Left lung (tissue), 10 donors: ENCODE results near the gene GAS2L2. TPM values are rescaled to one million over a fixed set of nuclear protein-coding genes. Genes with fewer than 3 reads are reported as not detected.

ENCODE experiments used
- ATAC-seq: fragments of 200-7000 bp; cut with Tn5 transposase; one replicate; pipeline ENCODE4 v1.9.1; 2020; ENCODE audit warnings: moderate library complexity
- DNase-seq, 4 donors: peaks; one replicate each; pipeline ENCODE4 v3.0.0-alpha.2; 2013 to 2020
- H3K27ac ChIP-seq, 2 donors: fragments of 200-600 bp; sonication (generic) in 1 of 2; one replicate each; pipeline versions ENCODE4 v1.5.0 to v1.8.0; 2020 to 2021
- H3K27me3 ChIP-seq, 2 donors: fragments of 200-600 bp; sonication (generic) in 1 of 2; one replicate each; pipeline versions ENCODE4 v1.5.0 to v1.8.0; 2020 to 2021
- H3K36me3 ChIP-seq, 2 donors: fragments of 200-600 bp; sonication (generic) in 1 of 2; one replicate each; pipeline versions ENCODE4 v1.5.0 to v1.8.0; 2020 to 2021
- H3K4me1 ChIP-seq, 2 donors: fragments of 200-600 bp; one replicate each; pipeline ENCODE4 v1.8.0; 2021
- H3K4me3 ChIP-seq, 2 donors: fragments of 200-600 bp; sonication (generic) in 1 of 2; one replicate each; pipeline versions ENCODE4 v1.5.0 to v1.8.0; 2020 to 2021; ENCODE audit warnings: mild to moderate bottlenecking in 1 of 2
- H3K9me3 ChIP-seq, 2 donors: fragments of 200-600 bp; sonication (generic) in 1 of 2; one replicate each; pipeline versions ENCODE4 v1.5.0 to v1.8.0; 2020 to 2021
- intact Hi-C, 2 donors: fragments of 100-400 bp; cut with DNase I; formaldehyde crosslinking; loops; one replicate each; pipeline versions ENCODE4 v1.11.2 to v1.14.2; 2022
- polyA plus RNA-seq, 6 donors: library from polyadenylated mRNA; unstranded; fragments of 120-200 nt; gene quantifications; one replicate each; pipeline ENCODE4 v1.2.1, GENCODE V29; 2013; ENCODE audit not compliant: insufficient read length in 6 of 6
- total RNA-seq, 2 donors: library from RNA; stranded (reverse); fragmentation: NEBNext Ultra II Directional; extraction: Animal tissue kit (Norgen Biotek cat#: 25700); gene quantifications; one replicate each; pipeline ENCODE4 v1.2.1, GENCODE V29; 2021
- TF ChIP-seq, protein P1 (sequence below), 2 donors: fragments of 200-600 bp; sonication (generic) in 1 of 2; IDR thresholded peaks; one replicate each; pipeline versions ENCODE4 v1.5.0 to v1.8.0; 2021; ENCODE audit warnings: antibody characterized with exemption in 2 of 2
- donor health status: DM: no; HTN: yes; CAD: no.
- donor health status: DM: no; HTN: no; CAD: no.

Gene GAS2L2
- total and polyA plus RNA-seq, 8 donors, result 0.15 to 1.8 (median 1.1) TPM

DNA sequence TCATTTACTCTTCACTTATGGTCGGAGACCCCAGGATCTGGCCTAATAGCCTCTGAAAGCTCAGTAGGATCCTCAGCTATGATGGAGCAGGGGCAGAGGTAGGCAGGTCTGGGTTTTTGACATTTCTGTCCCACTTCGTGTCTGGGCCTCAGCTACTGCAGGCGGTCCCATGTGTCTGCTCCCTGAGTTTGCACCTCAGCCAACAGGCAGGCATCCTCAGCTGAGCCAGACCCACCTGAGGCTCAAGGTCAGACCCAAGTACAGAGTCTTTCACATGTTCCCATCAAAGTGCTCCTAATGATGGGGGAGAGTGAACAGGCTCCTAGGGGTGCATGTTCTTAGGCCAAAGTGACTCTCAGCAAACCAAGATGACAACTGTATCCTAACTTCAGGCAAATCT lies 24.5 kb downstream of the GAS2L2 start:
- TF ChIP-seq, protein P1, sequence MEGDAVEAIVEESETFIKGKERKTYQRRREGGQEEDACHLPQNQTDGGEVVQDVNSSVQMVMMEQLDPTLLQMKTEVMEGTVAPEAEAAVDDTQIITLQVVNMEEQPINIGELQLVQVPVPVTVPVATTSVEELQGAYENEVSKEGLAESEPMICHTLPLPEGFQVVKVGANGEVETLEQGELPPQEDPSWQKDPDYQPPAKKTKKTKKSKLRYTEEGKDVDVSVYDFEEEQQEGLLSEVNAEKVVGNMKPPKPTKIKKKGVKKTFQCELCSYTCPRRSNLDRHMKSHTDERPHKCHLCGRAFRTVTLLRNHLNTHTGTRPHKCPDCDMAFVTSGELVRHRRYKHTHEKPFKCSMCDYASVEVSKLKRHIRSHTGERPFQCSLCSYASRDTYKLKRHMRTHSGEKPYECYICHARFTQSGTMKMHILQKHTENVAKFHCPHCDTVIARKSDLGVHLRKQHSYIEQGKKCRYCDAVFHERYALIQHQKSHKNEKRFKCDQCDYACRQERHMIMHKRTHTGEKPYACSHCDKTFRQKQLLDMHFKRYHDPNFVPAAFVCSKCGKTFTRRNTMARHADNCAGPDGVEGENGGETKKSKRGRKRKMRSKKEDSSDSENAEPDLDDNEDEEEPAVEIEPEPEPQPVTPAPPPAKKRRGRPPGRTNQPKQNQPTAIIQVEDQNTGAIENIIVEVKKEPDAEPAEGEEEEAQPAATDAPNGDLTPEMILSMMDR (IDR thresholded peaks at IDR 0.05), result no peak
- intact Hi-C loops, result no loop called here

DNA sequence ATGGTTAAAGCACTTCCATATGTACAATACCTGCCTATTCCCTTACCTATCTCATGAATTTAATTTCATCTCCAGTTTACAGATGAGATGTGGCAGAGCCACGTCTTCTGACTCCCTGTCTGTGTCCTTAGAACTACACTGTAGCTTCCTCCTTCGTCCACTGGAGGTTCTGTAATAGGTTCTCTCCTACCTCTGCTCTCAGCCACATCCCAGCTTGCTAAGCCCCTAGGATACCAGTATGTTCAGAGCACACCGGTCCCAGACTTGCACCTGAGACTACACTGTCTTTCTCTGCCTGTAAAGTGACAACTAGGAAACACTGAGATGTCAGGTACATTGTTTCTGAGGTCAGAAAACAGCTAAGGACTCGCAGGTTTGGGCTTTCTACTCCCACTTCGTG lies 25.4 kb downstream of the GAS2L2 start:
- ATAC-seq (no peak), DNase-seq (no peak)
- intact Hi-C loops, result no loop called here
- H3K4me3 ChIP-seq, result no peak overlapping the region
- no peak overlapping the region for H3K27ac ChIP-seq
- peaks cover 3 to 9% of the 10 kb centered on the region in 2 donors for H3K4me1 ChIP-seq
- peaks cover 0 to 19% of the 10 kb centered on the region in 2 donors for H3K27me3 ChIP-seq
- H3K9me3 ChIP-seq, result no peaks in the 10 kb centered on the region
- TF ChIP-seq, protein P1 (IDR thresholded peaks at IDR 0.05), result no peak
- peaks cover 0 to 64% of the 10 kb centered on the region in 2 donors for H3K36me3 ChIP-seq

More for the DNA sequence above, 24.5 kb downstream of the GAS2L2 start:
- peaks cover 0 to 21% of the 10 kb centered on the region in 2 donors for H3K27me3 ChIP-seq
- peaks cover 0 to 54% of the 10 kb centered on the region in 2 donors for H3K36me3 ChIP-seq
- ATAC-seq (no peak), DNase-seq (no peak)
- H3K4me1 ChIP-seq, result peaks cover 3 to 9% of the 10 kb centered on the region in 2 donors
- no peak overlapping the region for H3K4me3 ChIP-seq
- no peaks in the 10 kb centered on the region for H3K9me3 ChIP-seq
- no peak overlapping the region for H3K27ac ChIP-seq

DNA sequence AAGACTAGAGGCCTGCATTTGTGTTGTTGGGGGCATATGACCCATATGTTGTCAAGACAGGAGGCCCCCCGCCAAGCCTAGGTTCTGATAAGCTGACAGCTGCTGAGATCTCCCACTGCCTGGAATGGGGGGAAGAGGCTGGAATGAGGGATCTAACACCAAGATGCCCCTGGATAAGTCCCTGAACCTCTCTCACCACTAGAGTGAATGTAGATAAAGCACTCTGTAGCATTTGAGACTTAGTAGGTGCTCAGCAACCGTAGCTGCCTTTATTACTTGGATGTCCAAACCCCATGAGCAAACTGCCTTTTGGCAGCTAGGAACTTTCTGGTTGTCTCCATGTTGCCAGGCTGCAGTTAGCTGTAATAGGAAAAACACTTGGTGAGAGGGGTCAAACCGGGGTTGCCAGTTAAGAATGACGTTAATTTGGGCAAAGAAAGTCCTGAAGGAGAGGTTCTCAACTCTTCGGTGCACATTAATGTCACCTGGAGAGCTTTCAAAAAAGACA lies 26.0 kb downstream of the GAS2L2 start:
- Histone ChIP-seq H3K36me3 (peaks cover 0 to 70% of the 10 kb centered on the region in 2 donors), H3K27ac (no peak overlapping the region), H3K27me3 (peaks cover 0 to 13% of the 10 kb centered on the region in 2 donors), H3K4me3 (no peak overlapping the region), H3K9me3 (no peaks in the 10 kb centered on the region), H3K4me1 (peaks cover 3 to 9% of the 10 kb centered on the region in 2 donors)
- ATAC-seq (no peak), DNase-seq (no peak)
- TF ChIP-seq, protein P1 (IDR thresholded peaks at IDR 0.05), result no peak
- intact Hi-C loops, result no loop called here

DNA sequence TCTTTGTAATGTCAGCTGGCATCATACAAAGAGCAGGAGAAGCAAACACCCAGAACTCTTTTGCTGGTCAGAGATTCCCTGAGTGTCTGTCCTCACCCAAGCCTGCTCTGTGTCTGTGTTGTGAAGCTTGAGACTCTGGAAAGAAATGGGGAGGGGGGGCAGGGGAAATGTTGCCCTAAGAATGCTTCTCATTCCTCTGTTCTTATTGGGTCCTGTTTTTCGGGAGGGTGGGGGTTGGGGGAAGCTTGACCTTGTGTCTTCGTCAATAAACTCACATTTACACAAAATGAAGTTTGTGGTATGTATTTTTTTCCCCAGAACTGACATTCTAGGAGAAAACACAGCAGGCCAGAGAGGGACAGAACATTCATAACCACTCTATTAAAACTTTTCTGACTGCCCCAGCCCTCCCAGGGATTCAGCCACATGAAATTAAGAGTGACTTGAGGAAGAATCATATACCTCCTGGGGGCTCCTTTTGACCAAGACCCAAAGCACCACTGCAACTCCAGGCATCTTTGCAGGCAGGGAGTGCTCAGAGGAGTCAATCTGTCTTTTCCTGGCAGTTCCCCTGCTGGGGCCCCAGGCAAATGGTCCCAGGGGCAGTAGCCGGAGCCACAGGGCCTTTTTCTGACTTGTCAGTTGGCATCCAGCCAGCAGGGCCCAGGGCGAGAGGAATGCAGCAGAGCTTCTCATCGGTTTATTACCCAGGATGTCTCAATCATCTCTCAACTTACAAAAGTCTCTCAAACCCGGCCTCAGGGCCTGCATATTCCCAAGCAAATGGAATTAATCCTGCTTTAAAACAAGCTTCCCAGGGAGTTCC lies 26.7 kb downstream of the GAS2L2 start:
- Histone ChIP-seq H3K27me3 (peaks cover 0 to 6% of the 10 kb centered on the region in 2 donors), H3K36me3 (peaks cover 0 to 76% of the 10 kb centered on the region in 2 donors), H3K9me3 (no peaks in the 10 kb centered on the region), H3K4me1 (peaks cover 3 to 7% of the 10 kb centered on the region in 2 donors), H3K27ac (no peak overlapping the region), H3K4me3 (no peak overlapping the region)
- TF ChIP-seq, protein P1 (IDR thresholded peaks at IDR 0.05), result no peak
- DNase-seq, result peak in 1 of 4 donors; percentile 14
- intact Hi-C loops, result no loop called here
- ATAC-seq, result no peak

DNA sequence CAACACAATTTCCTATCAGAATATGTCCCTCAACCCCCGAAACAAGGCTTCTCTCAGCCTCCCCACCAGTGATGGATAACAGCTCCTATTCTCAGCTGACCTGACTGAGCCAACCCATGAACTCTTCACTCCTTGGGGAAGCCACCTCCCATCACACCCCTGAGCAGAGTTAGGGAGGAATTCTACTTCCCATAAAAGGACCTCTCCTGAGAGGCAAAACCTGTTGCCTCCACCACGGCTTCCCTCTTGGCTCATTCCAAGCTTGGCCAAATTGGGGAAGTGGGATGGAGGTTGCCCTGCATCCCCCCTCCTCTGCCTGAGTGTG lies 27.3 kb downstream of the GAS2L2 start:
- Histone ChIP-seq H3K27me3 (peaks cover 0 to under 1% of the 10 kb centered on the region in 2 donors), H3K27ac (no peak overlapping the region), H3K4me3 (no peak overlapping the region), H3K36me3 (peaks cover 0 to 81% of the 10 kb centered on the region in 2 donors), H3K9me3 (no peaks in the 10 kb centered on the region), H3K4me1 (peaks cover 0 to 1% of the 10 kb centered on the region in 2 donors)
- no peak for DNase-seq
- TF ChIP-seq, protein P1 (IDR thresholded peaks at IDR 0.05), result no peak
- no peak for ATAC-seq
- intact Hi-C loops, result no loop called here
